HG03575 (cell line): ENCODE results near the gene TRPV6.

ENCODE experiments used
- ATAC-seq: cut with Tn5 transposase; IDR thresholded peaks from one replicate; pipeline ENCODE4 v1.9.1; 2021; ENCODE audit not compliant: unreplicated experiment, insufficient number of reproducible peaks, low FRiP score; ENCODE audit errors: extremely low read depth

The TRPV6 gene

GRCh38 chr7:142872106-142872675 is 13.4 kb downstream of the TRPV6 start:
- ATAC-seq = no peak

- ATAC-seq = no peak
Observed at GRCh38 chr7:142871260-142872105, 14.1 kb downstream of the TRPV6 start.

GRCh38 chr7:142870566-142871259 is 14.8 kb downstream of the TRPV6 start:
- no peak for ATAC-seq

GRCh38 chr7:142870147-142870559 is 15.4 kb downstream of the TRPV6 start:
- no peak for ATAC-seq

- no peak for ATAC-seq
Observed at GRCh38 chr7:142869434-142869833, 16.1 kb downstream of the TRPV6 start.

GRCh38 chr7:142868986-142869415 is 16.5 kb downstream of the TRPV6 start:
- ATAC-seq = no peak

- no peak for ATAC-seq
Observed at GRCh38 chr7:142868188-142868985, 17.2 kb downstream of the TRPV6 start.

- no peak for ATAC-seq
Observed at GRCh38 chr7:142867398-142868187, 18.0 kb downstream of the TRPV6 start.

GRCh38 chr7:142867097-142867378 is 18.5 kb downstream of the TRPV6 start:
- no peak for ATAC-seq

- no peak for ATAC-seq
Observed at GRCh38 chr7:142866361-142867096, 19.0 kb downstream of the TRPV6 start.

- ATAC-seq = no peak
Observed at GRCh38 chr7:142865766-142866165, 19.8 kb downstream of the TRPV6 start.

- no peak for ATAC-seq
Observed at GRCh38 chr7:142864980-142865747, 20.4 kb downstream of the TRPV6 start.

GRCh38 chr7:142863891-142864685 is 21.5 kb downstream of the TRPV6 start:
- ATAC-seq = no peak

- no peak for ATAC-seq
Observed at GRCh38 chr7:142862786-142863400, 22.7 kb downstream of the TRPV6 start.

GRCh38 chr7:142862351-142862750 is 23.2 kb downstream of the TRPV6 start:
- no peak for ATAC-seq

GRCh38 chr7:142860968-142861367 is 24.6 kb downstream of the TRPV6 start:
- ATAC-seq = no peak
